Measurements from ENCODE around the gene GMPPB. TPM values are rescaled to one million over a fixed set of nuclear protein-coding genes. Genes with fewer than 3 reads are reported as not detected.

The GMPPB gene
- total RNA-seq, 2 experiments from 2014 or later, result 50.7 to 51.8 TPM

DNA sequence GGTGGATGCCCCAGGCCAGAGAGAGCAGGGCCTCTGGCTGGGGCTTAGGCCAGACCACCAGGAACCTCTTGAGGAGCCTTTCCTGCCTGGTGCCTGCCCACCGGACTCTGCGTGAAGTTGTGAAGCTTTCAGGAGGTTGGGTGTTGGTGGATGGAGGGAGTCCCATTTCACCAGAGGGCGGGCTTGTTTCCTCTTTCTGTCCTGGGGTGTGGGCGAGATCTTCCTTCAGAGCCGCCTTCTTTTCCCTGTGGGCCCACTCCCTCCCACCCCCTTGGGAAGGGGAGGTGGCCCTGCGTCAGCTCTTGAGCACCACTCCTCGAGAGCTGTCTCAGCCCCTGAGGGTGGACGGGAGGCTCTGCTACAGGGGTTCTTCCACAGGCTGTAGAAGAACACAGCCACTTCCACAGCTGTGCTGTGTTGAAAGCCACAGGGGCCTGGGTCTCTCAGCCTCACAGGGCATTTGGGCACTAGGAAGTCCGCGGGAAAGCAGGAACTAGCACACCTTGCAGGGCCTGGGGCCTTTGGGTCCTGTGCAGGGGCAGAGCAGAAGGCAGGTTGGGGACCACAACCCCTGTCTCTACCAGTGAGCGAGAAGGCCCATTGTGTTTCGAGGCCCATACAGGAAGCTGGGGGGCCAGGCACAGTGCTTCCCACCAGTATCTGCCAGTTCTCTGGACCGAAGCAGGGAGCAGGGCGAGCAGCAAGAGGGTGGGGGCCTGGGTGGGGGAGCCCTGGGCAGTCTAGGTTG, 6.4 kb downstream of the GMPPB start:
- ChIA-PET POLR2A (interaction anchor here (0.7 kb wide), 1 partner anchor 1818 kb away, joined by 3 read pairs; no protein-coding TSS in a partner anchor), CTCF (interaction anchor here (1.0 kb wide), 1 partner anchor 178 kb away, joined by 3 read pairs; no protein-coding TSS in a partner anchor)

DNA sequence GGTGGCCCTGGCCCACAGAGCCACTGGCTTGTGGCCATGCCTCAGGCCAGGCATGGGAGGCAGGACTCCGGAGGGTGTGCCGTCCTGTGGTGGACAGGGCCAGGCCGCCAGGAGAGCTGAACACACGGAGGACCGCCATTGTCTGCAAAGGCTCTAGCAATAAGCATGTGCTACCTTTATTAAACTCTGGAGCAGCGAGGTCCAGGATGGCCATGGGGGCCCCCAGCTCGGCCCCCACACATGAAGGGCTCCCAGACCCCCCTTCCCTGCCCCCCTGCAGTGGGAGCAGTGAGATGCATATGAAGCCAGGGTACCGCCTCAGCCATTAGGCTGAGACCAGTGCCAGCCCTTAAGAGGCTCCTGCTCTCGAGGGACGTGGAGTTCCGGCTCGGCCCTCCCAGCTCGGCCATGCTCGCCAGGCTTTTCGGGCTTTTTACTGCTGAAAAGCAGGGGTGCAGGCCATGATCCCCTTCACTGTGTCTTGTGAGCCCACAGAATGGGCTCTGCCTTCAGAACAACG, 7.0 kb downstream of the GMPPB start:
- CTCF ChIA-PET, result no interaction called here

DNA sequence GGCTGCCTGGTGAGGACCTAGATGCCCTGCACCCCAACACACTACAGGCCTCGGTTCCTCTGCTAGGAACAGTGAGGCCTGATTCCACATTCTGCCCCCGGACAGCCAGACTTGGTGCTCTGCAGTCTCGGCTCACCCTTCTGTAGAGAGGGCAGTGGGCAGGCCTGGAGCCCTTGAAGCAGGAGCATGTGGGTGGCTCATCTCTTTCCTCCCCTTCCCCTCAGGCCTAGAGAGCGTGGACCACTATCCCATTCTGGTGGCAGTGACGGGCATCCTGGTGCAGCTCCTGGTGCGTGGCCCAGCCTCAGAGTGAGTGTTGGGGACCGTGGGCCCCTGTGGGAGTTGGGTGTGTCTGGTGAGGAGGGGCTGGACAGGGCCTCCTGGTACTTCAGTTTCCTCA, 7.6 kb downstream of the GMPPB start:
- POLR2A ChIA-PET, result interaction anchor here (0.6 kb wide), 1 partner anchor 21 kb away, joined by 4 read pairs; no protein-coding TSS in a partner anchor

More for the DNA sequence above, 7.0 kb downstream of the GMPPB start:
- POLR2A ChIA-PET, result no interaction called here

DNA sequence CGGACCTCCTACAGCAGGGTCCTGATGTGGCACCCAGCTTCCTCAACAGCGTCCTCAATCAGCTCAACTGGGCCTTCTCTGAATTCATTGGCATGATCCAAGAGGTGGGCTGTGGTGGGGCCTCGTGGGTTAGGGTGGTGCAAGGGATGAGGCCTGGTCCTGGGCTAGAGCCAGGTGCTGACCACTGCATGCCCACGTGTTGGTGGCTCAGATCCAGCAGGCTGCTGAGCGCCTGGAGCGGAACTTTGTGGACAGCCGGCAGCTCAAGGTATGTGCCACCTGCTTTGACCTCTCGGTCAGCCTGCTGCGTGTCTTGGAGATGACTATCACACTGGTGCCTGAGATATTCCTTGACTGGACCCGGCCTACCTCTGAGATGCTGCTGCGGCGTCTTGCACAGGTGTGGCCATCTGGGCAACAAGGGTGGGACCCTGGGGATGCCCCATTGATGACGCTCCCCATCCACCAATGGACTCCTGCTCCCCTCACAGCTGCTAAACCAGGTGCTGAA, 8.1 kb downstream of the GMPPB start:
- POLR2A ChIA-PET, result interaction anchor here (0.6 to 1.0 kb wide), 2 partner anchors 8 to 21 kb away, joined by 3 to 4 read pairs; partner anchors contain the start of gene GMPPB
- CTCF ChIA-PET, result interaction anchor here (1.4 kb wide), 1 partner anchor 176 kb away, joined by 5 read pairs; no protein-coding TSS in a partner anchor

More for the DNA sequence above, 7.6 kb downstream of the GMPPB start:
- CTCF ChIA-PET, result no interaction called here

DNA sequence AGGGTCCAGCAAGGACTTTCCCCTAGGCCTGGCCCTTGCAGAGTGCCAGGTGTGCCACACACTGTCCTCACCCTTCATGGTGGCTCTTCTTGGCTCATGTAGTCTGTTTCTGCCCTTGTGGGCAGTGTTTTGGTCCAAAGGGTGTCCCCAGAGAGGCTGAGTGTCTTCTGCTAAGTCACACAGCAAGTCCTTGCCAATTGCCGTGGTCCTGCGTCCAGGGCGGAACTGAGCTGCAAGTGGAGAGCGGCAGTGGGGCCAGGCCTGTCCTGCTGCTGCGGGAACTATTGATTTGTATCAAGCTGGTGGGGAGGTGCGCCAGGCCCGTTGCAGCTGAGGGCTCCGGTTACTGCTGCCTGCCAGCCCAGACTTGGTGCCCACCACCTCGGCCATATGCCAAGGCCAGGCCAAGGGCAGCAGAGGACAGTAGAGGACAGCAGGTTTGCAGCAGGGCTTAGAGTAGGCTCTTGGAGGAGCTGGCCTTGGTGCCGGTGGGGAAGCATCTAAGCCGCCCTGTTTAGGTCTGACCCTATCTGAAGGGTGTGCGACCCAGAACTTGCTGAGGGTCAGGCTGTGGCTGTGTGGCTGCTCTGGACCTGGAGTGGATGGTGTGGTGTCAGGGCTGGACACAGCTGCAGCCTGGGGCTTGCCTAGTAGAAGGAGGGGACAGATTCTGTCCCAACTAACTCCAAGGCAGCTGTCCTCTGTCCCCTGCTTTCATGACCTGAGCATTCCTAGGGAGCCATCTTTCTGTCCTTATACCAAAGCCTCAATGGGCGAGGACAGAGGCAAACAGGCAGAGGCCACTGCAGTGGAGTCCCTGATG, 8.8 kb downstream of the GMPPB start:
- ChIA-PET CTCF (interaction anchor here (1.4 kb wide), 1 partner anchor 175 kb away, joined by 5 read pairs; no protein-coding TSS in a partner anchor), POLR2A (interaction anchor here (0.5 to 1.0 kb wide), 2 partner anchors 9 to 548 kb away, joined by 3 to 10 read pairs; partner anchors contain the start of gene GMPPB)

DNA sequence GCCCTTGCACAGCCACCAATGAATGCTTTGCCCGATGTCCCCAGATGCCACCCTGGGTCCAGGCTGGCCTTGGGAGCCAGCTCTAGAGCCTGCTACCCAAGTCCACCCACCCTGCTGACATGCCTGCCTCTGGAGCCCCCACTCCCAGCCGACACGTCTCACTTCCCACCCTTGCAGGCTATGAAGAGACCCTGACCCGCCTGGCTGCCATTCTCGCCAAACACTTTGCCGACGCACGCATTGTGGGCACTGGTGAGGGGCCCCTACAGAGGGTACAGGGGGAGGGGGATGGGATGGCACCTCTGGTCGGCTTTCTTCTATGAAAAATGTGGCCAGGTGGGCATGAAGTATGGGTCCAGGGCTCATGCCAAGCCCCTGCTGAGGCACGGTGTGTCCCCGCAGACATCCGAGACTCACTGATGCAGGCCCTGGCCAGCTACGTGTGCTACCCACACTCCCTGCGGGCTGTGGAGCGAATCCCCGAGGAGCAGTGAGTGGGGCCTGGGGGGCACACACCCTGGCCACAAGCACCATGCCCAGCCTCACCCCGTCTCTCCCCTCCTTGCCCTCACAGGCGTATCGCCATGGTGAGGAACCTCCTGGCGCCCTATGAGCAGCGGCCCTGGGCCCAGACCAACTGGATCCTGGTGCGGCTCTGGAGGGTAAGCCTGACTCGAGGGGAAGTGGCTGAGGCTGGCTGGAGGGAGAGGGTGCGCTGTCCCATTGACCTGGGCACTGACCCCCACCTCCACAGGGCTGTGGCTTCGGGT, 10.2 kb downstream of the GMPPB start:
- POLR2A ChIA-PET, result no interaction called here
- CTCF ChIA-PET, result interaction anchor here (1.3 kb wide), 1 partner anchor 126 kb away, joined by 3 read pairs; no protein-coding TSS in a partner anchor

DNA sequence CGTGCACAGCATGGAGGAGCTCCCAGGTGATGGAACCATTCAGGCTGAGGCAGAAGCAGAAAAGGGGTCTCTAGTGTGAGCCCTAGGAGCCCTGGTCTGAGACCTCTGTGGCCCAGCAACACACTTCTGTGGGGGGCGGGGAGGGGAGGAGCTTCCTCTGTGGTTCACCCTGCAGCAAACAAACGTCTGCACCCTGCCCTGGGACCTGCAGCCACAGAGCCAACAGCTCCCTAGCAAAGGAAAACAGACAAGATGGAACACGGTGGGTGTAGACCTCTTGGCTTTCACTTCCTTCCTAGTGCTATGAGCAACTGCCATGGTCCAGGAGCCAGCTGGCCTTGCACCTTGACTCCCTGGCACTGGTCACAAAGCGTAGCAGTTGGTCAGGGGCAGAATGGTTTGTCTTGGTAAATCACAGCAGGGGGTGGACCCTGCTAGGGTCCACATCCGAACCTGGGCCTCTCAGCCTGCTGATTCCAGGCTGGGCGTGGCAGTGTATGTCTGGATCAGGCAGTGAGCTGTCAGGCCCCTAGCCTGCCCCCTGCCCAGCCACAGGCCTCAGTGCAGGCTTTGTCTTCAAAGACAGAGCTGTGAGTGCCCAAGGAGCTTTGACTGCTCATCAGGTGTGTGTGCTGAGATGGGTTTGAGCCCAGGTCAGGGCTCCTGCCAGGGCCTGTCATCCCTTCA, 11.0 kb downstream of the GMPPB start:
- CTCF ChIA-PET, result interaction anchor here (1.3 to 1.5 kb wide), 2 partner anchors 10 to 127 kb away, joined by 3 read pairs; no protein-coding TSS in a partner anchor

DNA sequence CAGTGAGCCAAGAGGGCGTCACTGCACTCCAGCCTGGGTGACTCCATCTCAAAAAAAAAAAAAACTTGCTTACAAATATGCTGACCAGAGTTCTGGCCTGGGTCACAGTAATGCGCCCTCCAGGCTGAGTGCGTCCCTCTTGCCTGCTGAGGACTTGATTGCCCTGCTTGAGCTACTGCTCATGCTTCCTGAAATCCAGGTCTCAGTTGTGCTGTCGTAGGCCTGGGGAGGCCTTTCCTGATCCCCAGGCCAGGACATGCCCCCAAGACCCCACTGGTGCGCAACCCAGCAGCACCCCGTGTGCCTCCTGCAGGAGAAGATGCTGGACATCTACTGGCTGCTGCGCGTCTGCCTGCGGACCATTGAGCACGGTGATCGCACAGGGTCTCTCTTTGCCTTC, 11.6 kb downstream of the GMPPB start:
- ChIA-PET POLR2A (no interaction called here), CTCF (interaction anchor here (1.3 to 1.5 kb wide), 2 partner anchors 9 to 128 kb away, joined by 3 read pairs; no protein-coding TSS in a partner anchor)

More for the DNA sequence above, 11.0 kb downstream of the GMPPB start:
- POLR2A ChIA-PET, result no interaction called here

DNA sequence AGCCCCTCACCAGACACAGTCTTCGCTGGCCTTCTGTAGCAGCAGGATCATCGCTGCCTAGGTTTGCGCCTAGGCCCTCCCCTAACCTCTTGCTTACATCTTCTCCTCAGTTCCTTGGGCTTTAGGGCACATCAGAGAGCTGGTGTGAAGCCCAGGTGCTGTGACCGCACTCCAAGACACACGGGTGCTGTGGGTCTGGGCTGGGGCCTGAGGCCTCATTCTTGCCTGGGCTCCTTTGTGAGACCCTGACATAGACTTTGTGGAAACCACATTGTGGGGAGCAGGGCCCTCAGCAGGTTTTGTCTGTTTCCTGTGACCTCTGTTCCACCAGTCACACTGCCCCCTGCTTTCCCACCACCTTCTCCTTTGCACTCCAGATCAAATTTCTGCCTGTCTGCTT, 12.3 kb downstream of the GMPPB start:
- CTCF ChIA-PET, result interaction anchor here (1.5 kb wide), 1 partner anchor 9 kb away, joined by 3 read pairs; no protein-coding TSS in a partner anchor
- POLR2A ChIA-PET, result no interaction called here

DNA sequence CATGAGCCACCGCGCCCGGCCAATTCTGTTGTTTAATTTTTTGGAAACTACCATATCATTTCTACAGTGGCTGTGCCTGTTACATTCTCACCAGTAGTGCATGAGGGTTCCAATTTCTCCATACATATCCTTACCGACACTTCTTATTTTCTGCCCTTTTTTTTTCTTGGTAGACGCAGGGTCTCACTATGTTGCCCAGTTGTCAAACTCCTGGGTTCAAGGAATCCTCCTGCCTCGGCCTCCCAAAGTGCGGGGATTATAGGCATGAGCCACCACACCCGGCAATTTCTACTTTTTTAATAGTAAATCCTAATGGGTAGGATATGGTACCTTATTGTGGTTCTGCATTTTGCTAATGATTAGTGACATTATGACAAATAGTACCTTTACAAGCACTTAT, 13.9 kb downstream of the GMPPB start:
- CTCF ChIA-PET, result no interaction called here
- POLR2A ChIA-PET, result no interaction called here

DNA sequence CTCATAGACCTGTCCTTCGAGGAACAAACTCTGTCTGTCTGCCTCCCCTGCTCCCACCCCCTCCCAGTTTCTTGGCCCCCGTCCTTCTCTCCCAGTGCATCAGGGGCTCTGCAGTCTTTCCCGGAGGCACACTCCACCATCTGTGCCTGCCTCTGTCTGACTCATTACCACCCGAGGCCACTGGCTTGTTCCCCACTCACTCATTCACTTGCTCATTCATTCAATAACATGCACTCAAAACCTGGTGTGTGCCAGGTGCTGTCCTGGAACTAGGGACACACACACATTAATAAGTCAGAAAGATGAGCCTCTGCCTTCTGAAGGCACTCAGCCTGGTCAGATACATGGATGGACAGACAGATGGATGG, 16.7 kb downstream of the GMPPB start:
- ChIA-PET POLR2A (no interaction called here), CTCF (interaction anchor here (0.6 to 1.3 kb wide), 2 partner anchors 108 to 167 kb away, joined by 3 read pairs; no protein-coding TSS in a partner anchor)

DNA sequence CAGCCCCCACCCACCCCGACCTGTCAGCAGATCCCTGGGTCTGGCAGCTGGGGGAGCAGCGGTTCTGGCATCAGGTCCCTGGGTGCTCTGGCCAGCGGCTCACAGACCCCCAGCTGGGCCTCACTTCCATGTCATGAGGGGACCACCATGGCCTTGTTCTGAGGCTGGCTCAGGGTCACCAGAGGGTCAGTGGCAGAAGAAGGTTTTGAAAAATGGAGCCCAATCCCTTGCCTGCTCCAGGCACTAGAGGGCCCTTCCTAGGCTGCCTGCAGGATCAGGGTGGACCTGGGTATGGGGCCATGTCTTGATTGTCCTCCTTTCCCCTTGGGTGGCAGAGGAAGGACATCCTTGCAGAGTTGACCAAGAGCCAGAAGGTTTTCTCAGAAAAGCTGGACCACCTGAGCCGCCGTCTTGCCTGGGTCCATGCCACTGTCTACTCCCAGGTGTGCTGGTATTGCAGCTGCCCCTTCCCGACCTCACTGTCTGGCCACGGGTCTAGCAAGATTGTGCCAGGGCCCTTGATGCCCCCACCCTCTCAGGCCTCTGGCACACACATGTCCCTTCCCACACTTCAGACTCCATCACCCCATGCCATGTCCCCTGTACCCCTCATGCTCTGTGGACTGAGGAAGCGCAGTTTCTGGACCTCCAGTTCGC, 17.2 kb downstream of the GMPPB start:
- POLR2A ChIA-PET, result no interaction called here
- CTCF ChIA-PET, result interaction anchor here (0.6 kb wide), 1 partner anchor 108 kb away, joined by 3 read pairs; no protein-coding TSS in a partner anchor

DNA sequence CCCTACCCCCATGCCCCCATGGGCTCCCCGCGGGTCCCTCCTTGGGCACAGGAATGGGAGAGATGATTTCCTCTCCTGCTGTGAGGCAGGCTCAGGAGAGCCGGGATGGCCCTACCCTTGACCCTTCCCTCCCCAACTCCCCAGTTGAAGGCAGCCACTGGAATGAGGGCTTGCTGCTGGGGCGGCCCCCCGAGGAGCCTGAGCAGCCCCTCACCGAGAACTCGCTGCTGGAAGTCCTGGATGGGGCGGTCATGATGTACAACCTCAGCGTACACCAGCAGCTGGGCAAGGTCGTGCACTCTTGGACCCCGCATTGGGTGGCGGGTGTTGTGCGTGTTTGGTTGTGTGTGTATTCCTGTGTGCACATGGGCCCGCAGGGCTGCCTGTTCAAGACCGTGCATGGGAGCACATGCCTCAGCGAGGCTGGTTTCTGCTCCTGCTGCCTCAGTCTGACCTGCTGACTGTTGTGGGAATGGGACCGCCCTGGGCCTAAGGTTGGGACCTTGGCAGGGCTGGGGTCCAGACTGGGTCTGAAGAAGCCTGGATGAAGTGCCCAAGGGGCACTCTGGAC, 18.3 kb downstream of the GMPPB start:
- CTCF ChIA-PET, result no interaction called here
- POLR2A ChIA-PET, result no interaction called here

DNA sequence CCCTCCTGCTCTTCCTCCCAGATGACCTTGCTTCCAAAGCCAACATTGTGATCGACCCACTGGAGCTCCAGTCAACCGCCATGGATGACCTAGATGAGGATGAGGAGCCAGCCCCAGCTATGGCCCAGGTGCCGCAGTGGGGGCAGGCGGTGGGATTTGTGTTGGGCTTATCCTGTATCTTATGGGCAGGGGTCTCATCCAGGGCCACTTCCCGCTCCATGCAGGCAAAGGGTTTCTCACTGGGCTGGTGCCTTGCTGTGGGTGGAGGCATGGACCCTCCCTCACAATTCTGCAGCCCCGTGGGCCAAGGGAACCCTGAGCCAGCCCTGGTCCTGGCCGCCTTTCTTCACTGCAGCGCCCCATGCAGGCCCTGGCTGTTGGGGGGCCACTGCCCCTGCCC, 19.1 kb downstream of the GMPPB start:
- ChIA-PET POLR2A (no interaction called here), CTCF (interaction anchor here (1.3 to 3.2 kb wide), 2 partner anchors 14 to 165 kb away, joined by 4 to 13 read pairs; partner anchors contain the start of gene AMIGO3)

DNA sequence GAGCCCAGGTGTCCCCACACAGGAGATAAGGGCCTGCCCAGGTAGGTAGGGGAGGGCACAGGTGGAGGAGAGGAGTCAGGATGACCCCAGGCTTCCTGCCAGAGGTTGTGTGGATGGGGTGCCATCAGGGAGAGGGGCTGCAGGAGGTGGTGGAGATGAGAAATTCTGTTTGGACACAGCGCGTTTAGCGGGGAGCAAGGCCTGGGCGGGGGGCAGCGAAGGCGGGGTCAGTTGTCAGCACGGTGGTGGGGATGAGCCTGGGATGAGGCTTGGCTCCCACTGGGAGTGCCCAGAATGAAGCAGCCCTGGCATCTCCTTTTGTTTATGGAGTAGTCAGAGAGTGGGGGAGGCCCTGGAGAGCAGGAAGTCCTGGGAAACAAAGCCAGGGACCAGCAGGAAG, 19.8 kb downstream of the GMPPB start:
- POLR2A ChIA-PET, result no interaction called here
- CTCF ChIA-PET, result interaction anchor here (1.3 to 3.2 kb wide), 2 partner anchors 15 to 164 kb away, joined by 4 to 13 read pairs; partner anchors contain the start of gene AMIGO3

DNA sequence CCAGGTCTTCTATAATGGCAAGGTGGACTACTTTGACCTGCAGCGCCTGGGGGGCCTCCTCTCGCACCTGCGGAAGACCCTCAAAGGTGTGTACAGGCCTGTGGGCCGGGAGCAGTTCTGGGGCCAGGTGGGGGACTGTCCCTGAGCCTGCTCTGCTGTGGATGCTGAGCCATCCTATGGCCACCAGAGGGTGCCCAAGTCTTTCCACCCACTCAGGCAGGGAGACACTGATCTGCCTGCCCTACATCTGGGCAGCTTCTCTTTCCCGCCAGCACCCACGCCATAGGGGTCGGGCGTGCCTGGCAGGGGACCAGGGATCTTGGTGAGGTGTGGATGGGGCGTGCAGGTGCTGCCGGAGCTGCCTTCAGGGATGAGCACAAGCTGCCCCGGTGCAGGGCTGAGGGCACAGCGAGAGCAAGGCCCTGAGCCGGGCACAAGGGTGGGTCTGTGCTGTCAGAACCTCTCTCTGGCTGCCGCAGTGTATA, 20.3 kb downstream of the GMPPB start:
- POLR2A ChIA-PET, result interaction anchor here (0.5 to 1.8 kb wide), 3 partner anchors 15 to 237 kb away, joined by 3 to 5 read pairs (median 4); no protein-coding TSS in a partner anchor
- CTCF ChIA-PET, result interaction anchor here (1.3 to 3.2 kb wide), 3 partner anchors 8 to 164 kb away, joined by 3 to 13 read pairs (median 4); partner anchors contain the start of gene AMIGO3

DNA sequence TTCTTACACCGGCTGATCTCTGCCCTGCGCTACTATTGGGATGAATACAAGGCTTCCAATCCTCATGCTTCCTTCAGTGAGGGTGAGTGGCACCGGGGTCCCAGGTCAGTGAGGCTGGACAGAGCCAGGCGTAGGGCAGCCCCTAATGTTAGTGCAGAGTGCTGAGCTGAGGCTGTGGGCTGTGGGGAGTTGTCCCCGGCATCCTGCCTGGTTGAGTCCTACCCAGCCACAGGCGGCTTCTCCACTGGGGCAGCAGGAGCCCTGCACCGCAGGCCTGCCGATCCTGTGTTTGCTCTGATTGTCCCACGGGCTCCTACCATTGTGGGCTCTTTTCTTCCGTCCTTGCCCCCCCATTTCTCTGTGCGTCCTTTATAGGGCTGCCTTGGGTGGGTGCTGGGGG, 21.1 kb downstream of the GMPPB start:
- CTCF ChIA-PET, result interaction anchor here (1.3 to 3.2 kb wide), 2 partner anchors 9 to 163 kb away, joined by 3 to 13 read pairs; no protein-coding TSS in a partner anchor
- POLR2A ChIA-PET, result interaction anchor here (1.8 kb wide), 1 partner anchor 16 kb away, joined by 5 read pairs; no protein-coding TSS in a partner anchor

Data from activated CD8-positive, alpha-beta memory T cell treated with anti-CD3 and anti-CD28 coated beads for 36 hours (primary cell).